ENCODE measurements around the gene ALDH7A1.
"Not testable (repeated sequence)": the region's sequence is repeated elsewhere in the genome, so short reads cannot be mapped to it uniquely, and the experiment has no call there.

The ALDH7A1 gene

GRCh38 chr5:126519637-126520592 is 75.1 kb downstream of the ALDH7A1 start:
- H3K79me2 ChIP-seq (ENCODE audit: low read length): no peaks in the 10 kb centered on the region
- H3K4me2 ChIP-seq (ENCODE audit: low read length): no peak overlapping the region
- no peaks in the 10 kb centered on the region for H3K36me3 ChIP-seq (replicated peaks; ENCODE audit: low read depth, low read length)
- H3K4me1 ChIP-seq (ENCODE audit: low read length): no peaks in the 10 kb centered on the region
- H3K9me3 ChIP-seq (ENCODE audit: insufficient read depth, low read length): no peaks in the 10 kb centered on the region
- no peak for TF ChIP-seq EZH2phosphoT487 (IDR thresholded peaks at IDR 0.05; ENCODE audit: low read depth)
- no peak for TF ChIP-seq CTCF (IDR thresholded peaks at IDR 0.05; ENCODE audit: low read depth, low read length)
- no peak overlapping the region for H3K9ac ChIP-seq (ENCODE audit: low read length)
- H4K20me1 ChIP-seq (ENCODE audit: insufficient read depth, low read length): no peaks in the 10 kb centered on the region
- H3K27ac ChIP-seq (ENCODE audit: low read length): no peak overlapping the region
- H3K4me3 ChIP-seq (ENCODE audit: low read length): no peak overlapping the region
- no peak overlapping the region; the same call in 1 of the 2 replicates for H2AFZ ChIP-seq (ENCODE audit: low read depth, low read length)
- H3K27me3 ChIP-seq (ENCODE audit: low read depth, low read length): no peaks in the 10 kb centered on the region

- not testable (repeated sequence) for H3K4me3 ChIP-seq (ENCODE audit: low read length); H3K27me3 ChIP-seq (ENCODE audit: low read depth, low read length); H4K20me1 ChIP-seq (ENCODE audit: insufficient read depth, low read length); H3K4me1 ChIP-seq (ENCODE audit: low read length); H3K9me3 ChIP-seq (ENCODE audit: insufficient read depth, low read length); H2AFZ ChIP-seq (ENCODE audit: low read depth, low read length); H3K9ac ChIP-seq (ENCODE audit: low read length); H3K79me2 ChIP-seq (ENCODE audit: low read length); H3K4me2 ChIP-seq (ENCODE audit: low read length); H3K36me3 ChIP-seq (replicated peaks; ENCODE audit: low read depth, low read length); H3K27ac ChIP-seq (ENCODE audit: low read length)
Observed at GRCh38 chr5:126519223-126519622, 75.8 kb downstream of the ALDH7A1 start.

GRCh38 chr5:126516852-126517251 is 78.2 kb downstream of the ALDH7A1 start:
- Histone ChIP-seq H3K27ac (ENCODE audit: low read length) (no peak overlapping the region), H3K36me3 (replicated peaks; ENCODE audit: low read depth, low read length) (no peaks in the 10 kb centered on the region), H3K4me2 (ENCODE audit: low read length) (no peak overlapping the region), H3K4me3 (ENCODE audit: low read length) (no peak overlapping the region), H2AFZ (ENCODE audit: low read depth, low read length) (no peak overlapping the region), H3K9ac (ENCODE audit: low read length) (no peak overlapping the region), H3K27me3 (ENCODE audit: low read depth, low read length) (no peaks in the 10 kb centered on the region), H3K4me1 (ENCODE audit: low read length) (no peaks in the 10 kb centered on the region), H3K79me2 (ENCODE audit: low read length) (no peaks in the 10 kb centered on the region), H3K9me3 (ENCODE audit: insufficient read depth, low read length) (no peaks in the 10 kb centered on the region), H4K20me1 (ENCODE audit: insufficient read depth, low read length) (no peaks in the 10 kb centered on the region)
- TF ChIP-seq CTCF (IDR thresholded peaks at IDR 0.05; ENCODE audit: low read depth, low read length): no peak
- TF ChIP-seq EZH2phosphoT487 (IDR thresholded peaks at IDR 0.05; ENCODE audit: low read depth): no peak

GRCh38 chr5:126516133-126516532 is 78.9 kb downstream of the ALDH7A1 start:
- Histone ChIP-seq H3K9me3 (ENCODE audit: insufficient read depth, low read length) (no peaks in the 10 kb centered on the region), H3K4me2 (ENCODE audit: low read length) (no peak overlapping the region), H3K36me3 (replicated peaks; ENCODE audit: low read depth, low read length) (no peaks in the 10 kb centered on the region), H3K27me3 (ENCODE audit: low read depth, low read length) (no peaks in the 10 kb centered on the region), H3K4me3 (ENCODE audit: low read length) (no peak overlapping the region), H2AFZ (ENCODE audit: low read depth, low read length) (no peak overlapping the region), H3K79me2 (ENCODE audit: low read length) (no peaks in the 10 kb centered on the region), H3K9ac (ENCODE audit: low read length) (no peak overlapping the region), H3K27ac (ENCODE audit: low read length) (no peak overlapping the region), H3K4me1 (ENCODE audit: low read length) (no peaks in the 10 kb centered on the region), H4K20me1 (ENCODE audit: insufficient read depth, low read length) (no peaks in the 10 kb centered on the region)
- TF ChIP-seq EZH2phosphoT487 (IDR thresholded peaks at IDR 0.05; ENCODE audit: low read depth) (no peak), CTCF (IDR thresholded peaks at IDR 0.05; ENCODE audit: low read depth, low read length) (no peak)

Measured in OCI-LY3 (cell line).